Measurements from ENCODE around the gene FADS2. TPM values are rescaled to one million over a fixed set of nuclear protein-coding genes. Genes with fewer than 3 reads are reported as not detected.
A peak's percentile ranks its signal among the peaks of the same experiment; 100 is the strongest.

FADS2 gene
- total RNA-seq, 4 donors from 2014 or later, result 2.8 to 9.3 (median 7.0) TPM

DNA sequence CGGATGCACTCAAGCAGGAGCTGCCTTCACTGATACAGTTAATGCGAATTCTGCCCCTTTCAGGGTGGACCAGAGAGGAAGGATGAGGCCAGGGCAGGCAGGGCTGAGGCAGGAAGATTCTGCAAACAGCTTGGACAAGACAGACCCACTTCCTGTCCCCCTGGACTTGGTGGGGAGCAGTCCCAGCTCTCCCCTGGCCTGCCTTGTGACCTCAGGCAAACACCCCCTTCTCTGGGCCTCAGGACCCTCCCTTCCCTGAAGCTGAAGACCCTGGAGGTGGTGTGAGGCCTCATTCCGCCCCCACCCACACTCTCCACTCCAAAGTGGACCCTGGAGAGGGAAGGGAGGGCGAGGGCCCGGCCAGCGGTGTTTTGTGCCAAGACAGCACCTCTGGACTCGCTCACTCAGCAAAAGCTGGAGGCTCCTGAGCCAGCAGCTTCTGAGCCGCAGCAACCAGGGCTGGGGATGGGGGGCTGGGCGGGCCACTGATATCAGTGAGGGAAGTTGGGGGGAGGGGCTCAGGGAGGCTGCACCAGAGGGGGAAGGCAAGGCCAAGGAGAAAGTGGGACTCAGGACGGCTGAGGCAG lies 80.7 kb downstream of the FADS2 start:
- H3K36me3 ChIP-seq, result peaks cover 0 to 8% of the 10 kb centered on the region in 2 donors
- TF ChIP-seq, protein P1, sequence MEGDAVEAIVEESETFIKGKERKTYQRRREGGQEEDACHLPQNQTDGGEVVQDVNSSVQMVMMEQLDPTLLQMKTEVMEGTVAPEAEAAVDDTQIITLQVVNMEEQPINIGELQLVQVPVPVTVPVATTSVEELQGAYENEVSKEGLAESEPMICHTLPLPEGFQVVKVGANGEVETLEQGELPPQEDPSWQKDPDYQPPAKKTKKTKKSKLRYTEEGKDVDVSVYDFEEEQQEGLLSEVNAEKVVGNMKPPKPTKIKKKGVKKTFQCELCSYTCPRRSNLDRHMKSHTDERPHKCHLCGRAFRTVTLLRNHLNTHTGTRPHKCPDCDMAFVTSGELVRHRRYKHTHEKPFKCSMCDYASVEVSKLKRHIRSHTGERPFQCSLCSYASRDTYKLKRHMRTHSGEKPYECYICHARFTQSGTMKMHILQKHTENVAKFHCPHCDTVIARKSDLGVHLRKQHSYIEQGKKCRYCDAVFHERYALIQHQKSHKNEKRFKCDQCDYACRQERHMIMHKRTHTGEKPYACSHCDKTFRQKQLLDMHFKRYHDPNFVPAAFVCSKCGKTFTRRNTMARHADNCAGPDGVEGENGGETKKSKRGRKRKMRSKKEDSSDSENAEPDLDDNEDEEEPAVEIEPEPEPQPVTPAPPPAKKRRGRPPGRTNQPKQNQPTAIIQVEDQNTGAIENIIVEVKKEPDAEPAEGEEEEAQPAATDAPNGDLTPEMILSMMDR (IDR thresholded peaks at IDR 0.05), result no peak
- no peak for TF ChIP-seq POLR2A (IDR thresholded peaks at IDR 0.05)
- peak overlapping the region in 1 of 3 donors; percentile 40 for H3K27ac ChIP-seq
- DNase-seq, result peak; percentile 41 to 43
- H3K4me1 ChIP-seq, result peaks cover 4 to 28% of the 10 kb centered on the region in 2 donors
- H3K9me3 ChIP-seq, result no peaks in the 10 kb centered on the region
- WGBS, 2 donors, result 37 to 40% methylated on average over 8 to 10 of the region's 10 CpGs
- intact Hi-C loops (cut with DNase I), result no loop called here
- H3K27me3 ChIP-seq, result no peaks in the 10 kb centered on the region
- no peak overlapping the region for H3K4me3 ChIP-seq (replicated peaks in 1 of 3)

DNA sequence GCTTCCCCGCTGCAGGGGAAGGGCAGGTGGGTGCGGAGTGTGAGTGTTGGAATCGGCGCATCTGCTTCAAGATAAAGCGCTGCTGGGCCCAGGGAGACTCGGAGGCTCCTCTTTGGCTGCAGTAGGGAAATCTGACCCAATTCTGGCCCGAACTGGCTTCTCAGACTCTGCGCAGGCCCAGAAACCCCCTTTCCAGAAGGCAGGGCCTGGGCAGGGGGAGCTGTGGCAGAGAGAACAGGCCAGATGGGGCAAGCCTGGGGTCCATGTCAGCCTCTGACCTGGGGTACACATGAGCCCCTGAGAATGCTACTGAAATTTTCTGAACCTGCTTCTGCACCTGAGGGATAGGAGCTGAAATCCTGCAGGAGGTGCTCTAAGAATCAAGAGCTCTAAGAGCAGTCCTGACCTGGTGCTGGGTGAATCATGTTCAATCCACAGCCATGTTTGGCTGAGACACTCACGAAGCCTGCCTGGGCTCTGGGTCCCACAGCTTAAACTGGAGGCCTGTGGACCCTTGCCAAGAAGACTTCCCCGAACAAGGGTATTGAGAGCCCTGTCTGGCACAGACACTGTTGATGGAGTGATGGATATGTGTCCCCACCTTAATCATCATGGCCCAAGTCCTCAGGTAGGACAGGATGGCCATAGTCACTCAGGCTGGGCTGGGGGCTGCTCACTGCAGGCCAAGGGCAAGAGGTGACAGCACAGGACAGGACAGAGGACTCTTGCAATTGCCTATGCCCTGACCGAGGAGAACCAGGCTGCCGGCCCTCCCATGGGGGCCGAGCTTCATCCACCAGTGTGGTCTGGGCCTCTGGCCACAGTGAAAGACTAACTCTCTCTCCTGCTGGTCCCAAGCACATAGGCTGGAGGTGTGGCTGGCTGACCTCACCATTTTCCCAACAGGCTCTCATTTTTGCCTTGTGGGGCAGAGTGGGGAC lies 82.4 kb downstream of the FADS2 start:
- intact Hi-C loops (cut with DNase I), result no loop called here
- DNase-seq, result peak in 1 of 2 donors; percentile 2
- H3K27ac ChIP-seq, result no peak overlapping the region

DNA sequence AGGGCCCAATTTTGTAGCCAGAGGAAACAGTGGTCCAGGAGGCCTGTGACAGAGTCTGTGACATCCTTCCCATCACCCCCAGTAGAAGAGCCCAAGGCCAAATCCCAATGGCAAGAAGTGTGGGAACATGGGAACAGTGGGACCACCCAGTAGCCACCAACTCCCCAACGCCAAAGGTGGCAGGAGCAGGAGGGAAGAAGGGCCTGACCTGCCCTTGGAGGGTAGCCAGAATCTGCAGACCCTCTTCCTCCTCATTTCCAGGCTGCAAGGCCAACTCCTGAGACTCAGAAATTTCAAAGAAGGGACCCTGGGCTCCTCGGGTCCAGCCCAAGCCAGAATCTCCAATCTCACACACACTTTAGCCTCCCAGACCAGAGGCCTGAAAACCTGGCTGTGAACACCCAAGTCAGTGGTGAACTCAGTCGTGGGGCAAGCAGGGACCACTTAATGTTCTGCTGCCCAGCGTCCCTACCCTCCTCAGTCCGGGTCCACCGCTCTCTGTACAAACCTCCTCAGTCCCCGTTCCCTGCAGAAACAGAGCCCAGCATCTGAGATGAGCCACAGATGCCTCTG lies 83.1 kb downstream of the FADS2 start:
- H3K9me3 ChIP-seq, result no peaks in the 10 kb centered on the region
- H3K36me3 ChIP-seq, result peaks cover 0 to under 1% of the 10 kb centered on the region in 2 donors
- no peak for TF ChIP-seq POLR2A (IDR thresholded peaks at IDR 0.05)
- TF ChIP-seq, protein P1 (IDR thresholded peaks at IDR 0.05), result no peak
- intact Hi-C loops (cut with DNase I), result no loop called here
- no peak overlapping the region for H3K27ac ChIP-seq
- no peak for DNase-seq
- H3K27me3 ChIP-seq, result no peaks in the 10 kb centered on the region
- H3K4me3 ChIP-seq (replicated peaks in 1 of 3), result no peak overlapping the region
- peaks cover 4 to 28% of the 10 kb centered on the region in 2 donors for H3K4me1 ChIP-seq
- WGBS, 2 donors, result 82% methylated on average over 6 to 7 of the region's 7 CpGs

More for the DNA sequence above, 82.4 kb downstream of the FADS2 start:
- no peaks in the 10 kb centered on the region for H3K27me3 ChIP-seq
- 77 to 85% methylated on average over 10 to 11 of the region's 13 CpGs for WGBS, 2 donors
- no peaks in the 10 kb centered on the region for H3K9me3 ChIP-seq
- H3K4me1 ChIP-seq, result peaks cover 4 to 28% of the 10 kb centered on the region in 2 donors
- no peak for TF ChIP-seq POLR2A (IDR thresholded peaks at IDR 0.05)
- TF ChIP-seq, protein P1 (IDR thresholded peaks at IDR 0.05), result no peak
- no peak overlapping the region for H3K4me3 ChIP-seq (replicated peaks in 1 of 3)
- H3K36me3 ChIP-seq, result peaks cover 0 to 8% of the 10 kb centered on the region in 2 donors

DNA sequence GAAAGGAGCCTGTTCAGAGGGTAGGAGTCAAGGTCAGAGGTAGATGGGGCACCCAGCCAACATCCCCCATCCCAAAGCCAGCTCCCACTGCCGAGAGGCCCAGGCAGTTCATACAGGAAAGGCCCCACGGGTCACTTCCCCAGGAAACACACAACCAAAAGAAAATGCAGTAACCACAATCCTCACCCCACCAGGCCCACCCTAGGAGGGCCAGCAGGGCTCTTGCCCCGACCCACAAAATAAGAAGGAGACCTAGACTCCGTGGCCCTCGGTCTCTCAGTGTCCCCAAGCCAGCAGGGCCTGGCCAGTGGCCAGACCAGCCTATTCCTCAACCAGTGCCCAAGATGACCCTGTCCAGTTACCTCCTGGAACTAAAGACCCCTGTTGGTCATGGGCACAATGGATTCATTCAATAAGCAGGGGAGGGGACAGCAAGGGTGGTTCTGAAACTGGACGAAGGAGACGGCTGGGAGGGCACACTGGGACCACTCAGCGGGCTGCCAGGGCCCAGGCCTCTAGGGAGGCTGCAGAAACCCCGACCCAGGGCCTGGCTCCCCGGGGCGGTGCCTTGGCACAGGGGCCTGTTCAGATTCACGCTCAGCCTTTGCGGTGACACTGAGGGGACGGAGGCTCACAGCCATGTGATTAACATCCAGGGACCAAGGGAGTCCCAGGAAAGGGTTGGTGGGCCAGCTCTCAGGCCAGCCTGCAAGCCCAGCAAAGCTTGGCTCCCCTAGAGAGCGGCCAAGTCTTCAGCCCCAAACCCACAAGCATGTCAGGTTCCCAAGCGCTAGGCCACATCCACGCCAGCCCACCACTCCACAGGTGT lies 83.8 kb downstream of the FADS2 start:
- intact Hi-C loops (cut with DNase I), result no loop called here
- WGBS, 2 donors, result 80 to 86% methylated on average over 9 of the region's 17 CpGs
- no peak for TF ChIP-seq POLR2A (IDR thresholded peaks at IDR 0.05)
- TF ChIP-seq, protein P1 (IDR thresholded peaks at IDR 0.05), result no peak

More for the DNA sequence above, 83.8 kb downstream of the FADS2 start:
- Histone ChIP-seq H3K27me3 (no peaks in the 10 kb centered on the region), H3K9me3 (no peaks in the 10 kb centered on the region), H3K36me3 (no peaks in the 10 kb centered on the region), H3K27ac (no peak overlapping the region), H3K4me3 (replicated peaks in 1 of 3) (no peak overlapping the region), H3K4me1 (peaks cover 4 to 35% of the 10 kb centered on the region in 2 donors)
- DNase-seq, result peak in 1 of 2 donors; percentile 2
